Caco-2 (cell line): ENCODE data around the gene SETD1B. TPM values are rescaled to one million over a fixed set of nuclear protein-coding genes. Genes with fewer than 3 reads are reported as not detected.

ENCODE experiments used
- BruUV-seq: library from RNA; stranded (reverse); fragments of 400-500 nt; replicated peaks from 2 replicates; lab custom pipeline; 2021; lab: Mats Ljungman, UMichigan
- CTCF ChIA-PET: fragments of 300-600 bp; sonication (Branson Sonifier 250); formaldehyde crosslinking; loops from one replicate; lab custom pipeline; 2022; ENCODE audit warnings: antibody characterized with exemption; lab: Charles Lee
- POLR2A ChIA-PET: fragments of 300-600 bp; sonication (Branson Sonifier 250); formaldehyde crosslinking; loops from one replicate; lab custom pipeline; 2022; ENCODE audit warnings: antibody characterized with exemption; lab: Charles Lee
- DNase-seq, 2 experiments: peaks; one replicate each; pipeline versions ENCODE4 v3.0.0 to v3.0.0-alpha.2; 2020 to 2022
- H3K27me3 ChIP-seq: replicated peaks from 2 replicates; pipeline ENCODE4 v1.6.0; 2011; ENCODE audit warnings: low read length; ENCODE audit not compliant: control insufficient read depth, insufficient read depth
- H3K36me3 ChIP-seq: 2 replicates; pipeline ENCODE4 v1.5.1; 2011; ENCODE audit warnings: low read length; ENCODE audit not compliant: control insufficient read depth, insufficient read depth
- H3K4me1 ChIP-seq: fragments of 250-450 bp; sonication (Bioruptor Pico); 2 replicates; pipeline ENCODE4 v1.5.1; 2020; ENCODE audit warnings: mild to moderate bottlenecking
- H3K4me3 ChIP-seq: 2 replicates; pipeline ENCODE4 v1.5.1; 2011; ENCODE audit warnings: low read depth, mild to moderate bottlenecking, control low read depth, low read length
- H3K9me3 ChIP-seq: fragments of 250-450 bp; sonication (Bioruptor Pico); 2 replicates; pipeline ENCODE4 v1.5.1; 2020; ENCODE audit warnings: mild to moderate bottlenecking, moderate library complexity
- H3K27ac Mint-ChIP-seq: one replicate; pipeline ENCODE4 v1.8.0; 2022; ENCODE audit warnings: mixed read lengths; ENCODE audit not compliant: unreplicated experiment
- H3K27me3 Mint-ChIP-seq: one replicate; pipeline ENCODE4 v1.8.0; 2022; ENCODE audit warnings: mixed read lengths; ENCODE audit not compliant: insufficient read depth, unreplicated experiment
- H3K36me3 Mint-ChIP-seq: one replicate; pipeline ENCODE4 v1.8.0; 2022; ENCODE audit warnings: mild to moderate bottlenecking, mixed read lengths; ENCODE audit not compliant: insufficient read depth, unreplicated experiment
- H3K4me1 Mint-ChIP-seq: one replicate; pipeline ENCODE4 v1.8.0; 2022; ENCODE audit warnings: low read depth, mixed read lengths; ENCODE audit not compliant: unreplicated experiment
- H3K4me3 Mint-ChIP-seq: one replicate; pipeline ENCODE4 v1.8.0; 2022; ENCODE audit warnings: mild to moderate bottlenecking, moderate library complexity, mixed read lengths; ENCODE audit not compliant: unreplicated experiment
- H3K9me3 Mint-ChIP-seq: one replicate; pipeline ENCODE4 v1.8.0; 2022; ENCODE audit warnings: mixed read lengths; ENCODE audit not compliant: unreplicated experiment
- CTCF ChIP-seq, 2 experiments: fragments of 200-600 bp in 1 of 2; IDR thresholded peaks; 1 replicate in 1 of 2; 2 replicates in 1 of 2; pipeline versions ENCODE4 v1.5.1 to v1.8.0; 2011 to 2022; ENCODE audit warnings: antibody characterized with exemption in 1 of 2, control low read depth in 1 of 2, inconsistent platforms in 1 of 2, low read depth in 1 of 2, low read length in 1 of 2, mild to moderate bottlenecking in 1 of 2, moderate library complexity in 1 of 2; ENCODE audit not compliant: insufficient read depth in 1 of 2, severe bottlenecking in 1 of 2, unreplicated experiment in 1 of 2
- intact Hi-C: fragments of 100-400 bp; cut with micrococcal nuclease; formaldehyde crosslinking; loops from one replicate; pipeline ENCODE4 v1.10.0; 2022; ENCODE audit not compliant: unreplicated experiment
- total RNA-seq: library from RNA; stranded (reverse); gene quantifications from 2 replicates; pipeline ENCODE4 v1.2.3, GENCODE V29; 2022

SETD1B gene
- total RNA-seq, 1 experiment from 2014 or later, result 16.8 TPM

- H3K27me3 ChIP-seq, result no peaks in the 10 kb centered on the region
- Mint-ChIP-seq H3K4me3 (peak overlapping the region; percentile 81), H3K9me3 (no peaks in the 10 kb centered on the region), H3K36me3 (peaks cover 59% of the 10 kb centered on the region), H3K27me3 (no peaks in the 10 kb centered on the region), H3K4me1 (peaks cover 23% of the 10 kb centered on the region), H3K27ac (peak overlapping the region; percentile 96)
- no peak for TF ChIP-seq CTCF (IDR thresholded peaks at IDR 0.05; ENCODE audit: insufficient read depth in 1 of 2, low read depth in 1 of 2, low read length in 1 of 2, severe bottlenecking in 1 of 2, unreplicated experiment in 1 of 2)
- no peak for DNase-seq
- BruUV-seq, result TSS peak; percentile 90
- no peaks in the 10 kb centered on the region; the same call in 1 of the 2 replicates for H3K36me3 ChIP-seq
- no peaks in the 10 kb centered on the region for H3K9me3 ChIP-seq
- intact Hi-C loops, result loop anchor here (10.0 kb wide), 1 partner anchor 732 kb away; no protein-coding TSS in a partner anchor
- H3K4me3 ChIP-seq, result peak overlapping the region; percentile 80
- ChIA-PET POLR2A (interaction anchor here (0.9 to 2.2 kb wide), 7 partner anchors 9 to 423 kb away, joined by 3 to 17 read pairs (median 10); partner anchors contain the start of genes DIABLO, PSMD9, RHOF and TMEM120B), CTCF (interaction anchor here (0.7 to 3.1 kb wide), 5 partner anchors 9 to 177 kb away, joined by 3 to 46 read pairs (median 5); partner anchors contain the start of gene RHOF)
- peaks cover 25% of the 10 kb centered on the region for H3K4me1 ChIP-seq
Observed at GRCh38 chr12:121802485-121802842, 1.3 kb upstream of the SETD1B start.

- intact Hi-C loops, result loop anchor here (10.0 kb wide), 1 partner anchor 732 kb away; no protein-coding TSS in a partner anchor
- Histone ChIP-seq H3K4me3 (peak overlapping the region; percentile 80), H3K27me3 (no peaks in the 10 kb centered on the region), H3K4me1 (peaks cover 19% of the 10 kb centered on the region), H3K9me3 (no peaks in the 10 kb centered on the region), H3K36me3 (no peaks in the 10 kb centered on the region; the same call in 1 of the 2 replicates)
- BruUV-seq, result TSS peak; percentile 19
- ChIA-PET POLR2A (interaction anchor here (0.5 to 2.0 kb wide), 10 partner anchors 9 to 423 kb away, joined by 3 to 19 read pairs (median 8); partner anchors contain the start of genes DIABLO, PSMD9, RHOF and TMEM120B), CTCF (interaction anchor here (0.7 to 3.1 kb wide), 5 partner anchors 9 to 177 kb away, joined by 3 to 46 read pairs (median 5); partner anchors contain the start of gene RHOF)
- Mint-ChIP-seq H3K9me3 (no peaks in the 10 kb centered on the region), H3K27ac (peak overlapping the region; percentile 96), H3K27me3 (no peaks in the 10 kb centered on the region), H3K4me3 (peak overlapping the region; percentile 81), H3K36me3 (peaks cover 57% of the 10 kb centered on the region), H3K4me1 (peaks cover 20% of the 10 kb centered on the region)
- no peak for TF ChIP-seq CTCF (IDR thresholded peaks at IDR 0.05; ENCODE audit: insufficient read depth in 1 of 2, low read depth in 1 of 2, low read length in 1 of 2, severe bottlenecking in 1 of 2, unreplicated experiment in 1 of 2)
- peak; percentile 92 to 95 for DNase-seq
Observed at GRCh38 chr12:121802843-121803698, 738 bp upstream of the SETD1B start.
